Loucy (cell line): ENCODE measurements around the gene TMEM108.

Experiments used
- H2AFZ ChIP-seq: fragments of 200-600 bp; sonication (generic); 2 replicates; pipeline ENCODE4 v1.6.0; 2016; ENCODE audit warnings: antibody characterized with exemption, mild to moderate bottlenecking, low read length, moderate library complexity
- H3F3A ChIP-seq: fragments of 200-600 bp; 2 replicates; pipeline ENCODE4 v1.6.0; 2016; ENCODE audit warnings: antibody characterized with exemption, low read depth, mild to moderate bottlenecking
- H3K27me3 ChIP-seq: fragments of 200-600 bp; sonication (generic); 2 replicates; pipeline ENCODE4 v1.6.1; 2014; ENCODE audit warnings: low read length, mild to moderate bottlenecking; ENCODE audit not compliant: insufficient read depth, poor library complexity, severe bottlenecking
- H3K36me3 ChIP-seq: fragments of 200-600 bp; sonication (generic); 2 replicates; pipeline ENCODE4 v1.6.1; 2016; ENCODE audit warnings: low read length; ENCODE audit not compliant: insufficient read depth
- H3K4me1 ChIP-seq: fragments of 200-600 bp; sonication (generic); 2 replicates; pipeline ENCODE4 v1.5.1; 2014; ENCODE audit warnings: low read length, mild to moderate bottlenecking; ENCODE audit not compliant: insufficient read depth, poor library complexity, severe bottlenecking
- H3K4me2 ChIP-seq: fragments of 200-600 bp; sonication (generic); 2 replicates; pipeline ENCODE4 v1.6.0; 2014; ENCODE audit warnings: antibody characterized with exemption, low read length, low read depth, mild to moderate bottlenecking; ENCODE audit not compliant: poor library complexity, severe bottlenecking
- H3K4me3 ChIP-seq: fragments of 200-600 bp; sonication (generic); 2 replicates; pipeline ENCODE4 v1.5.1; 2014; ENCODE audit warnings: low read length, mild to moderate bottlenecking, mixed read lengths; ENCODE audit not compliant: poor library complexity, severe bottlenecking
- H3K79me2 ChIP-seq: fragments of 200-600 bp; sonication (generic); 2 replicates; pipeline ENCODE4 v1.6.1; 2014; ENCODE audit warnings: low read length; ENCODE audit not compliant: insufficient read depth
- H3K9ac ChIP-seq: fragments of 200-600 bp; sonication (generic); 2 replicates; pipeline ENCODE4 v1.6.0; 2014; ENCODE audit warnings: mild to moderate bottlenecking, low read depth, low read length, moderate library complexity; ENCODE audit not compliant: poor library complexity, severe bottlenecking
- H3K9me2 ChIP-seq: fragments of 200-600 bp; sonication (generic); replicated peaks from 2 replicates; pipeline ENCODE4 v1.6.1; 2016; ENCODE audit warnings: low read depth, low read length, mixed read lengths
- H3K9me3 ChIP-seq: fragments of 200-600 bp; sonication (generic); 2 replicates; pipeline ENCODE4 v1.6.1; 2014; ENCODE audit warnings: mild to moderate bottlenecking, antibody characterized with exemption, low read length, low read depth; ENCODE audit not compliant: insufficient read depth
- H4K20me1 ChIP-seq: fragments of 200-600 bp; sonication (generic); 2 replicates; pipeline ENCODE4 v1.6.0; 2014; ENCODE audit warnings: antibody characterized with exemption, low read length, mild to moderate bottlenecking; ENCODE audit not compliant: insufficient read depth, poor library complexity, severe bottlenecking
- CTCF ChIP-seq: fragments of 200-600 bp; sonication (generic); conservative IDR thresholded peaks from 2 replicates; pipeline ENCODE4 v1.5.1; 2014; ENCODE audit warnings: mild to moderate bottlenecking, antibody characterized with exemption, low read length
- EZH2phosphoT487 ChIP-seq: fragments of 200-600 bp; IDR thresholded peaks from 2 replicates; pipeline ENCODE4 v1.6.1; 2018; ENCODE audit warnings: antibody characterized with exemption, mild to moderate bottlenecking, moderate library complexity, borderline replicate concordance

The TMEM108 gene

GRCh38 chr3:133127381-133127780, 89.2 kb downstream of the TMEM108 start:
- no peaks in the 10 kb centered on the region for H3K79me2 ChIP-seq
- no peak overlapping the region for H3K4me2 ChIP-seq
- no peaks in the 10 kb centered on the region for H3F3A ChIP-seq
- H4K20me1 ChIP-seq: no peaks in the 10 kb centered on the region
- H3K4me1 ChIP-seq: no peaks in the 10 kb centered on the region
- TF ChIP-seq EZH2phosphoT487: no peak
- TF ChIP-seq CTCF: no peak
- no peaks in the 10 kb centered on the region for H3K27me3 ChIP-seq
- no peak overlapping the region for H3K9ac ChIP-seq
- no peak overlapping the region for H2AFZ ChIP-seq
- H3K4me3 ChIP-seq: no peak overlapping the region
- H3K9me3 ChIP-seq: no peaks in the 10 kb centered on the region
- no peaks in the 10 kb centered on the region for H3K36me3 ChIP-seq
- H3K9me2 ChIP-seq: no peaks in the 10 kb centered on the region

GRCh38 chr3:133130168-133130567, 92.0 kb downstream of the TMEM108 start:
- Histone ChIP-seq H4K20me1 (no peaks in the 10 kb centered on the region), H3K9me3 (no peaks in the 10 kb centered on the region), H2AFZ (no peak overlapping the region), H3K4me2 (no peak overlapping the region), H3K4me1 (no peaks in the 10 kb centered on the region), H3K4me3 (no peak overlapping the region), H3K79me2 (no peaks in the 10 kb centered on the region), H3K9ac (no peak overlapping the region), H3F3A (no peaks in the 10 kb centered on the region), H3K36me3 (no peaks in the 10 kb centered on the region), H3K9me2 (no peaks in the 10 kb centered on the region), H3K27me3 (no peaks in the 10 kb centered on the region)
- TF ChIP-seq CTCF: no peak
- no peak for TF ChIP-seq EZH2phosphoT487

- no peak for TF ChIP-seq CTCF
- no peak for TF ChIP-seq EZH2phosphoT487
- Histone ChIP-seq H3K79me2 (no peaks in the 10 kb centered on the region), H3K27me3 (no peaks in the 10 kb centered on the region), H3K9me2 (no peaks in the 10 kb centered on the region), H3K36me3 (no peaks in the 10 kb centered on the region), H3K4me3 (no peak overlapping the region), H3K4me1 (no peaks in the 10 kb centered on the region), H2AFZ (no peak overlapping the region), H3K9ac (no peak overlapping the region), H4K20me1 (no peaks in the 10 kb centered on the region), H3K4me2 (no peak overlapping the region), H3F3A (no peaks in the 10 kb centered on the region), H3K9me3 (no peaks in the 10 kb centered on the region)
Measured at GRCh38 chr3:133135306-133135705, 97.1 kb downstream of the TMEM108 start.
